Measurements from ENCODE around the gene VWA5B1.

GRCh38 chr1:20400341-20401177 lies 109.9 kb downstream of the VWA5B1 start:
- TF ChIP-seq CTCF (IDR thresholded peaks at IDR 0.05), result no peak
- TF ChIP-seq POLR2A (IDR thresholded peaks at IDR 0.05), result no peak

Measured in uterus (tissue), 2 donors.